Measurements from ENCODE around the gene ARHGEF17.
A peak's percentile ranks its signal among the peaks of the same experiment; 100 is the strongest.
"Not testable (repeated sequence)": the region's sequence is repeated elsewhere in the genome, so short reads cannot be mapped to it uniquely, and the experiment has no call there.

ARHGEF17 gene

DNA sequence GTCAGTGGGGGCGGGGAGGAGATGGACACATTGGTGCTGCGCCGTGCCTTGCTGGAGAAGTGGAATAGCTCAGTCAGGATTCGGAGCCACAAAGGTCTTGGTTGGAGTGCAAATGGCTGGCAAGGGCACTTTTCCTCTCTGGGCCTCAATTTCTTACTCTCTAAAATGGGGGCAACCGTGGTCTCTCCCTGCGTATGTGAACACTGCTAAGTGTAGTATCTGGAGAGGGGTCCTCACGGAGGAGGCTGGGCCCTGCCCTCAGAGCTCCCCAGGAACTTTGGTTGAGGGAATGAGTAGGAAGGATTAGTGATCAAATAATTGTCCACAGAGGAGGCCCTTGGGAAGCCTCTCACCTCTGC lies 35.4 kb upstream of the ARHGEF17 start:
- no peak for DNase-seq

- no peak for DNase-seq
These were observed 34.7 kb upstream of the ARHGEF17 start for GRCh38 chr11:73273222-73273895.

- DNase-seq: not testable (repeated sequence)
These were observed 33.9 kb upstream of the ARHGEF17 start for GRCh38 chr11:73274191-73274590.

- no peak for DNase-seq
These were observed 33.2 kb upstream of the ARHGEF17 start for GRCh38 chr11:73274722-73275380.

GRCh38 chr11:73275381-73275750 lies 32.7 kb upstream of the ARHGEF17 start:
- DNase-seq: no peak

- no peak for DNase-seq
These were observed 30.6 kb upstream of the ARHGEF17 start for GRCh38 chr11:73277467-73277866.

DNA sequence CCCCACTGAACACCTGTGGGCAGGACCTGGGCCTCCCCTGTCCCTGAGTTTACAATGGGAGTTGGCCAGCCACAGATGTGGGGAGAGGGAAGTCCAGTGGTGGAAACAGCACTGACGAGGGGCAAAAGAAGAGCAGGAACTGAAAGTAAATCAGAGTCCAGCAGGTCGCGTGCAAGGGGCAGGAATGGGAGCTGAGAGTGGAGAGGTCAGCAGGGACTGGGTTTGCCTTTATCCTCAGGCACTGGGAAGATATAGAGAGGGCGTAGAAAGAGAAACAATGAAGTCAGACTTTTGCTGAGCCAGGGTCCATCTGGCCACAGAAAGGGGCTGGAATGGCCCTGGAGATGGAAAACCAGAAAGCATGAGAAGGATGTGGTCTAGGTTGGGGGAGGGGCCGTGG lies 27.4 kb upstream of the ARHGEF17 start:
- DNase-seq: no peak

DNA sequence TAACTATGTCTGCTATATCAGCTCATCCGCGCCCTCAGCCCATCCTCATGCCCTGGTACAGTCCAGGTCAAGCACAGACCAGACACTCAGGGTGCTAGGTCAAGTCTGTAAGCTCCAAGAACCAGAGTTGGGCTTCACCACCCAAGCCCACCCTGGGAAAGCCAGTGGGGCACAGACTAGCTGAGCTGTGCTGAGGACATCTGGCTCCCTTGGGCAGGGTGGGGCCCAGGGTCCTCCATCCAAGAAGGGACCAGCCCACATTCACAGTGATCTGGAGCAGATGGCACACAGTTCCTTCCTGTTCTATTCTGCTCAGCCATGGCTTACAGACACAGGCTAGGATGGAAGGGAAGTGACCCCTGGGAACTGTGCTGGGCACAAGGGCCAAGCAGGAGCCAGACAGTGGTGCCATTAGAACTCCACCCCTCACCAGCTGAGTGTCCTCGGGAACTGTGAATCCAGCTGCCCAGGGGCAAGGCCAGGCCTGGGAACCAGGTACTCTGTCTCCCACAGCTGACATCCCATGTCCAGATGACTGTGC lies 26.8 kb upstream of the ARHGEF17 start:
- no peak for DNase-seq

DNA sequence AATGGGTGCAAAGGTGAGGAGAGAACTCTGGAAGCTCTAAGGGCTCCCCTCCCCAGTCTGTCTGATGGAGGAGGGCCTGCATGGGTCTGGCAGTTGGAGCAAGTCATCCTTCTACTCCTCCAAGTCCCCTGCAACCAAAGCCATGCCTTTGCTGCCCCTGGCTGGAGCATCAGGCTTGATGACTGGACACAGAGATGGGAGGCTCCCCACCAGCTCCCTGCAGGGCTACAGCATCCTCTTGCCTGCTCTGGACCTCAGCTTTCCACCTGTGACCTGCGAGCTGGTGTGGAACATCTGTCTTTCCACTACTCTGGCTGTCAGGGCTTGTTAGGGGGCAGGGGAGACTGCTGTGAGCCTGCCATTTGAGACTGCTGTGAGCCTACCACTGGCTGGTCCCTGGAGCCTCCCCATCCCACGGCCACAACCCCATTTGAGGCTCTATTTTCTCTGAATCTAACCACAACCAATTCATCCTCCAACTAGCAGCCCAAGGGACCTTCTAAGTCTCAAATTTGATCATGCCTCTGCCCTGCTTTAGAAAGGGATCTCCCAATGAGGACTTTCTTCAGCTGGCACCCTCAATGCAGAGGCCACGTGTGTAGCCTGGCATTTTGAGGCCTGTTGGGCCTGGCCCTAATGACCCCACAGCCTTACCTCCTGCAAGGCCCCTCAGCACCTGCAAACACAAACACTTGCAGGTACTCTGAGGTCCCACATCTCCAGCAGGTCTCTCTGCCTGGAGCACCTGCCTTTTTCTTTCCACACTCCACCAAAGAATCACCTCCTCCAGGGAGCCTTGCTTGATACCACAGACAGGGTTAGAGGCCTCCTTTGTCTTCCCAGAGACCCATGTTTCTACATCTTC lies 26.0 kb upstream of the ARHGEF17 start:
- DNase-seq: no peak

- DNase-seq: no peak
These were observed 24.6 kb upstream of the ARHGEF17 start for GRCh38 chr11:73283276-73284000.

DNA sequence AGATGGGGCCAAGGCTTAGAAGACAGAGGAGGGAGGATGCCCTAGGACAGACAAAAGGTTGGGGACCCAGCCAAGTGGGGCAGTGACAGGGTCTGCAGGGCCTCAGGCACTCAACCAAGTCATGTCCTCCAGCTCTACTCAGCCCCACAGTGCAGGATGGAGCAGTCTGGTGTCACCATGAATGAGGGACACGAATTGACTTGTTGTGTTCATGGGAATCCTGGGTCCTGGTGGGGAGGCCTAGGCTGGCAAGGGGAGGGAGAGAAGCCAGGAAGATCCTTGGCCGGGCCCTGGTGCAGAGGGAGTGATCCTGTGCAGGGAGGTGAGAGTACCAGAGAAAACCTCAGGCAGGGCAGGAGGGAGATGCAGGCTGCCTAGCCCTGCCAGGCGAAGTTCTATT lies 24.0 kb upstream of the ARHGEF17 start:
- no peak for DNase-seq

DNA sequence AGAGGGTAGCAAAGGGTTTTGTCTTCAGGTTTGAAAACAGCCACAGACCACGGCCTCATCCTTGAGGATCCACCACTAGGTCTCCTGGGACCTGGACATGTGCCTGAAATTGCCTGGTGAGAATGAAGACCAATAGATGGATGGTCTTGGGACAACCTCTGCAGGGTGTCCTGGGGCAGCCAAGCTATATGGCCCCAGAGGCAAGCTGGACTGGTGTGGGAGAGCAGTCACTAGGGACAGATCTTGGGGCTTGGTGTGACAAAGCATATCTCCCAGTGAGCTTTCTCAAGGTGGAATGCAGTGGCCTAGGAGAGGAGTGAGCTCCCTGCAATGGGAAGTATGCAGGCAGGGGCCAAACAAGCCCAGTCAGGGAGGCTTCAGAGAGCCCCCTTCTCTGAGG lies 22.4 kb upstream of the ARHGEF17 start:
- DNase-seq: no peak

GRCh38 chr11:73286240-73286810 lies 21.8 kb upstream of the ARHGEF17 start:
- no peak for DNase-seq

GRCh38 chr11:73287400-73288101 lies 20.5 kb upstream of the ARHGEF17 start:
- DNase-seq: peak; percentile 71

DNA sequence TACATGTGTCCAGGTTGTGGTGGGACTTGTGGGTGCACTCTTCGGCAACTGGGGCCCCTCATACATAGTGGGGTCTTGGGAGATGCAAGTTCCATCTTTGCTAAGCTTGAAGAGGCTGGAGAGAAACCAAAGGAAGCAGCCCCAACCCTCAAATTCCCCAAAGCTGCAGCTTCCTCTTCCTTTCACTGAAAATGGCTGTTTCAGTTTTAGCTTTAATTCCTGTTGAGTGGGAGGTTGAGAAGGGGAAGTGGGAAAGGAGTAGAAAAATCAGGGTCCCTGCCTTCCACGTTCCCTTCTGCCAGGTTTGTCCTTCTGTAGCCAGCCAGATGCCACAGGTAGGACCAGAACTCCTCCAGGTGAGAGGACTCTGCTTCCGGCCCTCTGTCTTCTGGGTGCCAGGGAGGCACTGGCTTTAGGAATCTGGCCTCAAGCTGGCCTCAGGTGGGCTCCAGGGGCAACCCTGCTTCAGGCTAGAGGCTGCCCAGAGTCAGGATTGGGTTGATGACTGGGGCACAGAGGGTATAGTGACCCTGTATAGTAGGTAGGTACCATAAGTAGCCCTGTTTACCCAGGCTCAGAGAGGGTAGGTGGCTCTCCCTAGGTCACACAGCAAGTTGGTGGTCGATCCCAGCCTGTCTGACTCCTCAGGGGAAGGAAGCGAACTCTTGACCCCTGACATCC lies 19.7 kb upstream of the ARHGEF17 start:
- DNase-seq: peak; percentile 34

- DNase-seq: peak; percentile 79
These were observed 19.0 kb upstream of the ARHGEF17 start for GRCh38 chr11:73288873-73289707.

DNA sequence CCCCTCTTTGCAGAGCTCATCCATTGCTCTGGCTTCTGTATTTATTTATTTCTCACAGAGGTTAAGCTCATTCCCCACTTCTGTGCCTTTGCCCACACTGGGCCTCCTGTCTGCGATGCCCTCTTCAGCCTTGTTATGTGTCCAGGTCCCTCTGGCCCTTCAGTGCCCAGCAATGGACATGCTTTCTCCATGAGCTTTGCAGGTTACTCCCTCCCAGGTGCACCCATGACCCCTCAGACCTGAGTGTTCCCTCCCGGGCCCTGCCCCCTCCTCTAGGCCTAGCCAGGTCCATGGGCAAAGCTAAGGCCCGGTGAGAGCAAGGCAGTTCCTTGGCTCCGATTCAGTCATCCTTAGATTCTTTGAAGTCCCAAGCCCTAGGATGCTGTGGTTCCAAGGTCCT lies 17.5 kb upstream of the ARHGEF17 start:
- DNase-seq: no peak

GRCh38 chr11:73291196-73291595 lies 16.9 kb upstream of the ARHGEF17 start:
- DNase-seq: no peak

DNA sequence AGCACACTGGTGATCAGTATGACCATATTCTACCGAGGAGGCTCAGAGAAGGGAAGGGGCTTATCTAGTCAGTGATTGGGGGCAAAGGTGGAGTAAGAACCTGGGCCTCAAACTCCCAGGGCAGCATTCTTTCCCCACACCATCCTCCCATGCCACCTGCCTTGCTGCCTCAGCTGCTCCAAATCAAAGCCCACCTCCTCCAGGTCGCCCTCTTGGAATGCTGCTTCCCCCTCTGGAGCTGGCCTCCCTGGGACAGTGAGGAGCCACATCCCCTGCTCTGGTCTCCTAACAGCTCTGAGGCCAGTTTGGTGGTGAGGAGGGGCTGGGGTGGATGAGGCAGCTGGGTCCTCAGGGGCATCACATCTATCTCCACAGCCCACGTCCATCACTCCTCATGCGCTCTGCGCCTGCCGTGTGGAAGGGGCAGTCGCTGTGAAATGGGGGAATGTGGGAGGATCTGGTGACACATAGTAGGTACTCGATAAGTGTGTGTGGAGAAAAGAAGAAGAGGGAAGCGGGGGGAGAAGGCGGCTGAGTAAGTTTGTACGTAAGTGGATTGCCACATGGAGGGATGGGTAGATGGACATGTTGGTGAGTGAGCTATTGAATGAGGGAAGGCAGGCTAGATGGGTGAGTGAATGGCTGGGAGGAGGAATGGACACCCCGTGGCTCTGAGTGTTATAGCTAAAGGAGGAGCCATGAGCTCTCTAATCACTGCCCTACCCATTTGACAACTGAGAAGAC lies 16.1 kb upstream of the ARHGEF17 start:
- DNase-seq: no peak

DNA sequence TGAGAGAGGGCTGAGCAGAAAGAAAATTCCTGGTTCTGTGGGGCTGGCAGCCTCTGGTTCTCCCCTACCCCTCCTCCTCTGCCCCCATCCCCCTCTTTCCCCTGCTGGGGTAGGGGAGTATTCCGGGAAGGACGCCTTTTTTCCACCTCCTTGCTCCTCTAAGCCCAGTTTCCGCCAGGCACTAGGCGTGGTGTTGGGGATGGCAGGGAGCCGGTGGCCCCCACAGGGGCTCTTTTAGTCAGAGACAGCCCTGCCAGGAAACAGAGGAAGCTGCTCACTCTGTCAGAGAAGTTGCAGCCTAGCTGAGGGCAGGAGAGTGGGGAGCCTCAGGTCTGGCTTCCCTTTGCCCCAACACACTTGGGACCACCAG lies 15.6 kb upstream of the ARHGEF17 start:
- no peak for DNase-seq
